Stimulated activated CD8-positive, alpha-beta memory T cell treated with anti-CD3 and anti-CD28 coated beads, Interleukin-7, amount 100 ng/mL, for 24 hours (primary cell): ENCODE measurements around the gene STX7.

Experiments
- DNase-seq: peaks from one replicate; pipeline ENCODE4 v3.0.0-alpha.2; 2020; ENCODE audit warnings: low read depth

The STX7 gene

GRCh38 chr6:132412656-132413498, 100.0 kb downstream of the STX7 start:
- DNase-seq: no peak

- no peak for DNase-seq
Observed at GRCh38 chr6:132411296-132411695, 101.6 kb downstream of the STX7 start.

GRCh38 chr6:132410830-132411229, 102.1 kb downstream of the STX7 start:
- no peak for DNase-seq

GRCh38 chr6:132405143-132405915, 107.6 kb downstream of the STX7 start:
- DNase-seq: no peak

GRCh38 chr6:132404736-132405135, 108.2 kb downstream of the STX7 start:
- no peak for DNase-seq

GRCh38 chr6:132404330-132404729, 108.6 kb downstream of the STX7 start:
- no peak for DNase-seq

- no peak for DNase-seq
Observed at GRCh38 chr6:132401618-132402285, 111.2 kb downstream of the STX7 start.

GRCh38 chr6:132400883-132401617, 111.9 kb downstream of the STX7 start, which contains the start of gene MOXD1:
MOXD1 (minus strand) TSS chr6:132401475; CDS start chr6:132401426, 49 bp downstream.
- no peak for DNase-seq

- DNase-seq: no peak
Observed at GRCh38 chr6:132400555-132400882, 112.4 kb downstream of the STX7 start.

GRCh38 chr6:132399376-132400074, 113.4 kb downstream of the STX7 start:
- DNase-seq: no peak
